Heart left ventricle (tissue), 16 donors: ENCODE data around the gene RPA3. TPM values are rescaled to one million over a fixed set of nuclear protein-coding genes. Genes with fewer than 3 reads are reported as not detected.

Source experiments
- ATAC-seq, 4 donors: fragments of 200-7000 bp; cut with Tn5 transposase; one replicate each; pipeline ENCODE4 v1.9.1; 2020 to 2022; ENCODE audit warnings: moderate library complexity in 4 of 4, mild to moderate bottlenecking in 3 of 4, moderate number of reproducible peaks in 1 of 4
- DNase-seq, 5 donors: peaks; one replicate each; pipeline ENCODE4 v3.0.0-alpha.2; 2020
- H3K27ac ChIP-seq, 12 donors: fragments of 200-600 bp; sonication (generic) in 4 of 12; one replicate each; pipeline versions ENCODE4 v1.5.0 to v1.8.0; 2016 to 2022; ENCODE audit warnings: mild to moderate bottlenecking in 2 of 12
- H3K27me3 ChIP-seq, 9 donors: fragments of 200-600 bp; sonication (generic) in 2 of 9; one replicate each; pipeline versions ENCODE4 v1.5.1 to v1.8.0; 2016 to 2022; ENCODE audit warnings: mild to moderate bottlenecking in 3 of 9
- H3K36me3 ChIP-seq, 9 donors: fragments of 200-600 bp; sonication (generic) in 2 of 9; one replicate each; pipeline versions ENCODE4 v1.5.0 to v1.8.0; 2018 to 2022; ENCODE audit warnings: mild to moderate bottlenecking in 2 of 9
- H3K4me1 ChIP-seq, 12 donors: fragments of 200-600 bp; sonication (generic) in 4 of 12; one replicate each; pipeline versions ENCODE4 v1.5.0 to v1.8.0; 2016 to 2022; ENCODE audit warnings: mild to moderate bottlenecking in 3 of 12
- H3K4me3 ChIP-seq, 12 donors: fragments of 200-600 bp; sonication (generic) in 4 of 12; one replicate each; pipeline versions ENCODE4 v1.5.0 to v1.8.0; 2017 to 2022; ENCODE audit warnings: mild to moderate bottlenecking in 9 of 12, moderate library complexity in 4 of 12
- H3K9me3 ChIP-seq, 12 donors: fragments of 200-600 bp; sonication (generic) in 4 of 12; one replicate each; pipeline versions ENCODE4 v1.5.0 to v1.8.0; 2016 to 2022; ENCODE audit warnings: mild to moderate bottlenecking in 1 of 12
- POLR2A ChIP-seq, 2 donors: fragments of 450-650 bp; IDR thresholded peaks; one replicate each; pipeline ENCODE4 v1.6.1; 2017; ENCODE audit warnings: antibody characterized with exemption in 2 of 2, mild to moderate bottlenecking in 2 of 2, moderate library complexity in 2 of 2
- WGBS, 4 donors: extraction: QIAGEN DNeasy Blood & Tissue Kit in 2 of 4; methylation state at CpG; one replicate each; pipeline versions ENCODE4 v1.1.5 to v1.1.7; 2013 to 2018; 5-methylcytosine and 5-hydroxymethylcytosine counted together
- intact Hi-C, 10 donors: fragments of 100-400 bp; cut with DNase I; formaldehyde crosslinking; loops; one replicate each; pipeline versions ENCODE4 v1.11.1 to v1.14.2; 2022
- polyA plus RNA-seq, 2 donors: library from polyadenylated mRNA; stranded (reverse); fragments of 200-250 nt; gene quantifications; one replicate each; pipeline ENCODE4 v1.2.3, GENCODE V29; 2013
- total RNA-seq, 9 donors: library from RNA; depleted of rRNA in 2 of 9; stranded (reverse); fragments of >200 nt in 2 of 9; fragmentation: NEBNext Ultra II Directional in 3 of 9; extraction: Animal tissue kit (Norgen Biotek cat#: 25700) in 3 of 9; gene quantifications; one replicate each; pipeline versions ENCODE4 v1.1.0 to v1.2.4, GENCODE V29; 2016 to 2023
- TF ChIP-seq, protein P1 (sequence below), 12 donors: fragments of 200-600 bp; sonication (generic) in 4 of 12; IDR thresholded peaks; one replicate each; pipeline versions ENCODE4 v1.5.0 to v1.8.0; 2018 to 2022; ENCODE audit warnings: antibody characterized with exemption in 12 of 12, mild to moderate bottlenecking in 5 of 12
- donor health status: ischemic (EF 13 %, LVEDD 7.1; RV severe dilation, severe dysfunction).
- donor health status: healthy with polysubstance abuse.
- donor health status: DM: no; HTN: yes; CAD: no.
- donor health status: DM: no; HTN: no; CAD: no.
- donor health status: ischemic (EF 25% LVEDD 6.9; RV normal size, moderate dysfunction).
- donor health status: ischemic (EF 25% LVEDD 5.7; RV mildly dilated, moderate dysfunction).
- donor health status: healthy.
- donor health status: DM: yes; HTN: yes; CAD: no.
- donor health status: ischemic (EF 35%, LVEDD 5.7; RV mildly dilated, moderate dysfunction).
- donor health status: nonischemic (EF 11% LVEDD 7.7; RV severe dilation, severe dysfunction).
- donor health status: DM: yes; HTN: yes; CAD: no.
- donor health status: PGD.
- donor health status: ischemic (EF 29% LVEDD 5.4; RV normal size, mild dysfunction).
- donor health status: nonischemic (EF 23%, LVEDD 6.1; RV moderate dilation, normal function).

The RPA3 gene
- total and polyA plus RNA-seq, 11 donors = 19.4 to 30.9 (median 26.2) TPM

DNA sequence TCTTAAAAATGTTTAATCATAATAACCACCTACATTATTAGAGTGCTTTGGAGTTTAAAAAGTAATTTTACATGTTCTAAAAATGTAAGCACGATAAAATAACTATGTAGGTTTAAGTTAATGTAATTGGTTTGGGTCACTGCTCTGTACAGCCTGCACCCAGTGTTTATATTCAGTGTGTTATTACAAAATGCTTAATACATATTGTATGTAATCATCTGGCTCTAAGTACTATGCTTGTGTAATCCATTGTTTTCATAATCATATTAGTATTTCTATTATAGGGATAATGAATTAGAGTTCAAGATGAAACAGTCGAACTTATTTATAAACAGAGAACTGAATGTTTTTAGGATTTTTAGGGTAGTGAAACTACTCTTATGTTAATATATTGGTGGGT, 13.1 kb downstream of the RPA3 start:
- Histone ChIP-seq H3K4me3 (no peak overlapping the region), H3K9me3 (peaks cover 0 to 2% (median 0%) of the 10 kb centered on the region in 12 donors), H3K4me1 (peaks cover 0 to 66% (median 34%) of the 10 kb centered on the region in 12 donors), H3K27me3 (no peaks in the 10 kb centered on the region), H3K36me3 (no peaks in the 10 kb centered on the region), H3K27ac (no peak overlapping the region)
- ATAC-seq (no peak), DNase-seq (no peak)
- no peak for TF ChIP-seq POLR2A (IDR thresholded peaks at IDR 0.05)
- TF ChIP-seq, protein P1, sequence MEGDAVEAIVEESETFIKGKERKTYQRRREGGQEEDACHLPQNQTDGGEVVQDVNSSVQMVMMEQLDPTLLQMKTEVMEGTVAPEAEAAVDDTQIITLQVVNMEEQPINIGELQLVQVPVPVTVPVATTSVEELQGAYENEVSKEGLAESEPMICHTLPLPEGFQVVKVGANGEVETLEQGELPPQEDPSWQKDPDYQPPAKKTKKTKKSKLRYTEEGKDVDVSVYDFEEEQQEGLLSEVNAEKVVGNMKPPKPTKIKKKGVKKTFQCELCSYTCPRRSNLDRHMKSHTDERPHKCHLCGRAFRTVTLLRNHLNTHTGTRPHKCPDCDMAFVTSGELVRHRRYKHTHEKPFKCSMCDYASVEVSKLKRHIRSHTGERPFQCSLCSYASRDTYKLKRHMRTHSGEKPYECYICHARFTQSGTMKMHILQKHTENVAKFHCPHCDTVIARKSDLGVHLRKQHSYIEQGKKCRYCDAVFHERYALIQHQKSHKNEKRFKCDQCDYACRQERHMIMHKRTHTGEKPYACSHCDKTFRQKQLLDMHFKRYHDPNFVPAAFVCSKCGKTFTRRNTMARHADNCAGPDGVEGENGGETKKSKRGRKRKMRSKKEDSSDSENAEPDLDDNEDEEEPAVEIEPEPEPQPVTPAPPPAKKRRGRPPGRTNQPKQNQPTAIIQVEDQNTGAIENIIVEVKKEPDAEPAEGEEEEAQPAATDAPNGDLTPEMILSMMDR (IDR thresholded peaks at IDR 0.05) = no peak
- intact Hi-C loops = loop anchor here in 1 of 10 donors (5.0 kb wide), 1 partner anchor 37 kb away; no protein-coding TSS in a partner anchor
- 91 to 97% (median 93%) methylated on average over 2 of the region's 2 CpGs for WGBS, 4 donors

DNA sequence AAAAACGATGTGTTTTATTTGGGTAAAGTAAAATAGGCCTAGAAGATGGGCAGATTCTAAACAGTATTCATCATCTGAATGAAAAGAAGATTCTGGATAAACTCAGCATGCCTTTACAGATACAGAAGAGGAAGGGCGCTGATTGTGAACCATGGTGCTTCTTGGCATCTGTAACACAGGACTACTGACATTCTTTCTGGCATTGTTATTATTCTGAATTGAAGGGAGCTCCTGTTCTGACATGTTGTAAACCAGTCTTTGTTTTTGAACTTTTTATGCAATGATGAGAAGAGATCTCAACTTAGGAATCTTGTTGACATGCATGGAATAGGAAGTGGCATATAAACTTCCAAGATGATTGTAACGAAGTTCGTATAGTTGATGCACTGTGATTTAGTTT, 13.5 kb downstream of the RPA3 start:
- 89 to 93% (median 91%) methylated on average over 4 of the region's 4 CpGs for WGBS, 4 donors
- no peak for DNase-seq
- Histone ChIP-seq H3K9me3 (peaks cover 0 to 6% (median 0%) of the 10 kb centered on the region in 12 donors), H3K36me3 (no peaks in the 10 kb centered on the region), H3K27ac (no peak overlapping the region), H3K4me3 (no peak overlapping the region), H3K27me3 (no peaks in the 10 kb centered on the region), H3K4me1 (peaks cover 0 to 70% (median 37%) of the 10 kb centered on the region in 12 donors)
- TF ChIP-seq, protein P1 (IDR thresholded peaks at IDR 0.05) = no peak
- TF ChIP-seq POLR2A (IDR thresholded peaks at IDR 0.05) = no peak
- intact Hi-C loops = loop anchor here in 3 of 10 donors (5.0 kb wide), 2 partner anchors 37 to 42 kb away; no protein-coding TSS in a partner anchor
- ATAC-seq = no peak

DNA sequence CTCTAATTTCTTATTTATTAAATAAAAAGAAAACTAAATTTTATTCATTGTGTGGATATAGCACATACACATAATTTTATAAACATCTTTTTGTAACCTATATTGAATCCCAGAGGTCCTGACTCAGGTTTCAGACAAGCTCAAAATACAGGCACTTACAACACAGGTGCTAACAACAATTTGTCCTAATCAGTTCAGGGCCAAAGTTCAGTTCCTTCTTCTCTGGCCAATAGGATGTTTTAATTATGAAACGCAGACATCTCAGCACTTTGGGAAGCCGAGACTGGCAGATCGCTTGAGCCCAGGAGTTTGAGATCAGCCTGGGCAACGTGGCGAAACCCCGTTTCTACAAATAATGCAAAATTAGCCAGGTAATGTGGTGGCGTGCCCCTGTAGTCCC, 15.0 kb downstream of the RPA3 start:
- DNase-seq = no peak
- peaks cover 0 to 79% (median 45%) of the 10 kb centered on the region in 12 donors for H3K4me1 ChIP-seq
- ATAC-seq = no peak
- H3K27ac ChIP-seq = no peak overlapping the region
- peaks cover 0 to 6% (median 0%) of the 10 kb centered on the region in 12 donors for H3K9me3 ChIP-seq
- intact Hi-C loops = loop anchor here in 2 of 10 donors (5.0 kb wide), 2 partner anchors 39 to 44 kb away; no protein-coding TSS in a partner anchor
- 89 to 98% (median 97%) methylated on average over 7 of the region's 7 CpGs for WGBS, 4 donors
- no peak for TF ChIP-seq POLR2A (IDR thresholded peaks at IDR 0.05)
- TF ChIP-seq, protein P1 (IDR thresholded peaks at IDR 0.05) = no peak
- no peak overlapping the region for H3K4me3 ChIP-seq
- no peaks in the 10 kb centered on the region for H3K36me3 ChIP-seq
- H3K27me3 ChIP-seq = no peaks in the 10 kb centered on the region

DNA sequence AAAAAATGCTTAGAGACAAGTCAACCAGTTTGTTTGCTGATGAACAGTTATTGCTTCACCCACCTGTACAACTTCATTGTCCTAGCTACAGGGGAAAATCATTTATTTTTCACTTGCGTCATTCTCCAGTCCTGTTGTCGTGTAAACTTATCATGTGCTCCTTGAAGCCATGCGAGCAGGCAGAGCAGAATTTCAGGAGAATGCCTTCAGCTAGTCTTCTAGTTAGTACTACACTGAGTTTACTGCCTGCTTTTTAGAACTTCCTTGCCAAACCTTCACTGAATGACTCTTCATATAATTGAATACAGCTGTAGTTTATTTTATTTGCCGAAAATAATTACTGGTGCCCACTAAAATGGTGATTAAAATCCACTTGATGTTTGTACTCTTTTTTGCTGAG, 15.6 kb downstream of the RPA3 start:
- H3K36me3 ChIP-seq = no peaks in the 10 kb centered on the region
- H3K27me3 ChIP-seq = no peaks in the 10 kb centered on the region
- no peak for DNase-seq
- H3K27ac ChIP-seq = peak overlapping the region in 3 of 12 donors; percentile 20 to 30 (median 25)
- intact Hi-C loops = loop anchor here in 2 of 10 donors (5.0 kb wide), 2 partner anchors 39 to 44 kb away; no protein-coding TSS in a partner anchor
- TF ChIP-seq POLR2A (IDR thresholded peaks at IDR 0.05) = no peak
- TF ChIP-seq, protein P1 (IDR thresholded peaks at IDR 0.05) = no peak
- H3K4me3 ChIP-seq = no peak overlapping the region
- H3K4me1 ChIP-seq = peaks cover 0 to 78% (median 46%) of the 10 kb centered on the region in 12 donors
- peak in 2 of 4 donors; percentile 34 to 40 for ATAC-seq
- WGBS, 4 donors = 42 to 72% (median 57%) methylated on average over 4 of the region's 4 CpGs
- H3K9me3 ChIP-seq = peaks cover 0 to 6% (median 0%) of the 10 kb centered on the region in 12 donors
